NOMO-1 treated with DMSO at 0.1 percent for 48 hours (cell line): ENCODE measurements around the gene HADHA.

Experiments
- DNase-seq: peaks from one replicate; lab custom pipeline; 2025; ENCODE audit not compliant: unreplicated experiment; lab: John Stamatoyannopoulos, UW

HADHA gene

DNA sequence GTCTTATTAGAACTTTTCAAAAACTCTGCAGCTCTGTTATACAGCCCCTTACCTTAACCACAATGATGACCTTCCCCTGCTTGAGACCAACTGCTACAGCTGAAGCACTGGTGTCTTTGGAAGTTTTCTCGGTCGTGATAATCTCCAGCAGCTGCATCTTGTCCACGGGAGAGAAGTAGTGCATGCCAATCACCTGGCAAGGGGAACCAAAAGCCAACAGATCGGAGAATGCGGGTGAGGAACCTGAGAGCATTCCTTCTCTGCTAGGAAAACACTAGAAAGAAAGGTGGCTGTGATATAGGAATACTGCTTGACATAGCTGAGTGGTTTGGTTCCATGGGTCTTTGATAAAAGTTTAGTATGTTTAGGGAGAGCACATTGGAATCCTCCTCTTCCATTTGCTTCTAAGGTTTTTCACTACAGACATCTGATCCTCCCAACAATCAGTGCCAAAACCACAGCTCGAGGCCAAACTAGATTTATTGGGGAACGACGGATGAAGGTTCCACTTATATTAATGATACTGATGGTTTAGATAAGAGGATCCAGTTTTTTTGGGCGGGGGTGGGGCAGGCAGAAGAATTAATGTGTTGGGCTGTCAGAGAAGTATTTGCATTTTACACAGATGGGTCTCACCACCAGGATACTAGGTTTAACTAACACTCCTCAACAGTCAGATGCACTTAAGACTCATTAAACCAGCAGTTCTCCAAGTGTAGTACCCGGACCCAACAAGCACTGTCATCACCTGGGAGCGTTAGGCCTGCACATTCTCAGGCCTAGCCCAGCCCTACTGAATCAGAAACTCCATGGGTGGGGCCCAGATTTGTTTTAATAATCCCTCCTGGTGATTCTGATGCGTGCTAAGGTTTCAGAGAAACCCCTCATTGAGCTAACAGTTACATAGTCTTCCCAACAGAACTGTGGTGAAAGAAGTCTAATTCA lies 49.1 kb downstream of the HADHA start:
- no peak for DNase-seq

DNA sequence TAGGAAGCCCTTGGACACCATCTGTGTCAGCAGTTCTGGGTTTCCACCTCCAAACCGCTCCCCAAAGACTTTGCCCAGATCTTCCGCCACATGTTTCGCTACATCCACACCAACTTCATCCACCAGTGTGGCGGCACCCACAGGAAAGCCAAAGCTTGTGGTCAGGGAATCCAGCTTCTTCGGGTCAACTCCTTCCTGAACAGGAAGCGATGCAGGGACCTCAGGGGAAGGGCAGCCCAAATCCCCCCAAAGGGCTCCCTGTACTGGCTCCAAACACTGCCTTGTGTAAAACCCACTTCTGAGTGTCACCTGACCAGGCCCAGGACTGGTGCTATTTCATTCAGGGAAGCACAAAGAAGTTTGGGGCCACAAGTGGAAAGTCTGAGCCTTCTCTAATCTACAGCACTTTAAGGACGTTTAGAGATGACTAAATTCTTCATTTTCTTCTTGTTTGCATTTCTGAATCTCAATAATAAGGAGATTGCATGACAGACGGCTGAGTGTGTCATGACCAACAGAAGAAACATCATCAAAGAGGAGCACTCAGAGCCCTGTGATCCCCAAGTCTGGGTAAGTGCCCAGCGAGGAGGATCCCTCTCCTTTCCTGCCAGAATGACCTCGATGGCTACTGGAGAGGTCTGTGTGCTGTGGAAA lies 50.7 kb downstream of the HADHA start:
- DNase-seq: no peak

DNA sequence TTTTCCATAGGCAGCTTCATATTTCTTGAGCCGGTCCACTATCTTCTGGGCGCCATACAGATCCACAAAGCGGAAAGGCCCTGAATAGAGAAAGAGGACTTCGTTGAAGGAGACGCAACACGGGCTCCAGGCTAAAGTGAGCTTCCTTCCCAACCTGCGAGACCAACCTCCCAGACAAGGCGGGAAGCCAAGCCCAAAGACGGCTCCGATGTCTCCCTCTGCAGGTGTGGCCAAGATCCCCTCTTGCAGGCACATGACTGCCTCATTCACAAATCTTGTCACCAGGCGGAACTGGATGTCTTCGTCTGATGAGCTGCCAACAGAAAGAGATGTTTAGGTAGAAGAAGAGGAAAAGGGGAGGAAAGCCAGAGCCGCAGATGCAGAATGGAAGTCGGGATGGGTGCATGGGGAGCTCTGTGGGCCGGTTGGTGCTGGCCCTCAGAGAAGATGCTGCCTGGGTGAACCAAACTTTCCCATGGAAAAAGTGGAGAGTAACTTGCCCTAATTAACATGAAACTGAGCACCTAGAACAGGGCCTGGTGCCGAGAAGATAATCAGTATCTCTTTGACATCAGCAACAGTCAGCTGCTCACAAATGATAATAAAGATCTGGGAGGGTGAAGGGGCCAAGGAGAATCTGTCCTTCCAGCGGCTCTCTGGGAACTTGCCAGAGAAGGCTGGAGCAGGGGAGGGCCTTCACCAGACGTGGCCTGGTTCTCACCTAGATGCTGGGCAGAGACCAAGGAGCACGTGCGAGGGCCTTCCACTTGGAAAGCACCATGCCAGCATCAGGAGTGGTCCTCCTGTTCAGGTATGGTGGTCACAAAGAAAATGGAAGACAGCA lies 52.9 kb downstream of the HADHA start:
- no peak for DNase-seq

DNA sequence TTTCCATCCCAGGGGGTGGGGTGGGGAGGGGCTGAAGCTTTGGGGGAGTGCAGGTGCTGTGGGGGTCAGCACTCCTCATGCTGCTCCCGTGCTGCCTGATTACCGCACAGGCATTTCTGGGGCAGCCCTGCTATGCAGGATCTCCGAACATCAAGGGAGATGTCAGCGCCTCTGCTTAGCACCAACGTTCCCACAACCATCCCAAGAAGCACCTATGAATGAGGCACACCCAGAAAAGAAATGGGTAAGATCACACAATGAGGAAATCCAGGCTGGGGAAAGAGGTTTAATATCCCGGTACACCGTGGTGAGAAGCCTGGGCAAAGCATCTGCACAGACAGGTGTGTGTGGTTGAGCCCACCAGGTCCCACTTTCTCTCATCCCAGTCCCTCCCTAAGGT lies 54.1 kb downstream of the HADHA start:
- DNase-seq: no peak

DNA sequence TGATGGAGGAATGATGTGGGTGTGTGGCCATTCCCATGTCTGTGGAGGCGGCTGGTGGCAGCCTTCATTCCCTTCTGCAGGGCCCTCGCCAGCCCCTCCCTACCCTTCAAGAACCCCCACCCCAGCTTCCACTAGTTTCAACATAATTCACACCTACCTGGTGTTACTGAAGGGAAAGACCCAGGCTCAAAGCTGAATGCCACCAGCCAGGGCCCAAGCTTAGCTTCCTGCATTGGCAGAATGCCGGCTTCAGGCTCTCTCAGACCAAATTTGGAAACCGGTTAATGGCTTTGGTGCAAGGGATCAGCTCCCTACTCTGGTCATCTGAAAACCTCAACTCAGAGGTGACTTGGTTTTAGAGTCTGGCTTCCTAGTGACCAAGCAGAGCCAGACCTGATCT lies 54.7 kb downstream of the HADHA start:
- DNase-seq: no peak

DNA sequence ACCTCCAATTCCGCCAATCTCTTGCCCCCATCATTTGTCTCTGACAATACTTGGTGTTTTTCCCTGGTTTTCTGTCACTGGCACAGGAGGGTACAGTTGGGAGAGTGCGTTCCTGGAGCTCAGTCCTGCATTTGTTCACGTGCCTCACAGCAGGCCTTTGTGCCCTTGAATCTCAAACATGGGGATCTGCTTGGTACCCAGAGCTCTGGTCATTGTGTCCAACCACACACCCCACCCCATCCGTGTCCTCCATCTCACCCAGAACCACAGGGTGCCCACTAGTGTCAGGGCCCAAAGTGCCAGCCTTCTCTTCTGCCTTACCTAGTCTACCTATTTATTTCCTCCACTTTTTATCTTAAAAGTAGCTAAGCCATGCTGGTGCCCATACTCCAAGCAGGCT lies 55.3 kb downstream of the HADHA start:
- no peak for DNase-seq

DNA sequence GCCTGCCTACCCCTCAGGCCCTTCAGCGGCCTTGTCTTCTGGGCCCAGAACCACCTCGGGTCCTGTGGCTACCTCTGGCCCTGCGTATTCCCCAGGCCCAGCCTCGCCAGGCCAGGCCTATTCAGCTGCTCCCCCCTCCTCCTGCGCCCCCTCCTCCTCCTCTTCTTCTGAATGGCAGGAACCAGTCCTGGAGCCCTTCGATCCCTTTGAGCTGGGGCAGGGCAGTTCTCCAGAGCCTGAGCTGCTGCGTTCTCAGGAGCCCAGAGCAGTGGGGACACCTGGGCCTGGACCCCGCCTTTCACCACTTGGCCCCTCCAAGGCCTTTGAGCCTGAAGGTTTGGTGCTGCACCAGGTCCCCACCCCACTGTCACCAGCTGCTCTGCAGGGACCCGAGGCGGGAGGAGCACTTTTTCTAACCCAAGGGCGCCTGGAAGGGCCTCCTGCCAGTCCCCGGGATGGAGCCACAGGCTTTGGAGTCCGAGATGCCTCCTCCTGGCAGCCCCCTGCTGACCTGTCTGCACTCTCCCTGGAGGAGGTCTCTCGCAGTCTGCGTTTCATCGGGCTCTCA lies 56.8 kb downstream of the HADHA start:
- no peak for DNase-seq

DNA sequence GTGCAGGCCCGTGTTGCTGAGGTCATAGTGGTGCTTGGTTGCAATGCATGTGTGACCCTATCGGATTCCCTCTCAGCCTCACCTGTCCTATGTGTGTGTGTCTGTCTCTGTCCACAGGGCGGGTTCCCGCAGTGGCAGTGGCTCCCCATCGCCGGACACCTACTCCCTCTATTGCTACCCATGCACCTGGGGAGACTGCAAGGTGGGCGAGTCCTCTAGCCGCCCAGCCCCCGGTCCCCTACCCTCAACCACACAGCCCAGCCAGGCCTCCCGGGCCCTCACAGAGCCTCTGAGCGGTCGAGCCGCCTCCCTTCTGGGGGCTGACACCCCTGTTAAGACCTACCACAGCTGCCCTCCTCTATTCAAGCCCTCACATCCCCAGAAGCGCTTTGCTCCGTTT lies 57.3 kb downstream of the HADHA start:
- DNase-seq: no peak

DNA sequence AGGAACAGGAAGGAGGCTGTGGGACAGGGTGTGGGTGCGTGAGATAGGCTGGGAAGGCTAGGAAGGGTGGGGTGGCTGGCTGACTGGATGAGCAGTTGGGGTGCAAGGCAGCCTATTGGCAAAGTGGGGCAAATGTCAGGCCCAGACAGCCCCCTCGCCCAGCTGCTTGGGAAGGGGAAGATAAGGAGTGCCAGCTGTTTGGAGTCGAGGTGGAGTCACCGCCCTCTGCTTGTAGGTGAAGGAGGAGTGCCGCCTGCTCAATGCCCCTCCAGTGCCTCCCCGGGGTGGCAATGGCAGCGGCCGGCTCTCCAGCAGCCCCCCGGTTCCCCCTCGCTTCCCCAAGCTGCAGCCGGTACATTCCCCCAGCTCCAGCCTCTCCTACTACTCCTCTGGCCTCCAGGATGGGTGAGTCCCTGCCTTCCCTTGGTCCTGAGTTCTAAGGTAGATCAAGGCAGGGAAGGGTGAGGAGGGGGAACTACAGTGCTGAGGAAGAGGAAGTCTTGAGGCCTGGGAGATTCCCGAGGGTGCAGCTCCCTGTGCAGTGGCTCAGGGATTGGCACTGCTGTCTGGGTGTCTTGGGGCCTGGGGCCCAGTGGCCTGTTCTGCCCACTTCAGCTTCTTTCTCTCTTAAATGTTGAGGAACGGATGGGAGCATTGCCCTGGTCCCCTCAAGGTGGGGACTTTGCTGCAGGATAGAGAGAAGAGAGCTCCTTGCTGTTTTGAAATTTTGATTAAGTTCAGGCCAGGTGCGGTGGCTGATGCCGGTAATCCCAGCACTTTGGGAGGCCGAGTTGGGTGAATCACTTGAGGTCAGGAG lies 58.3 kb downstream of the HADHA start:
- DNase-seq: no peak

DNA sequence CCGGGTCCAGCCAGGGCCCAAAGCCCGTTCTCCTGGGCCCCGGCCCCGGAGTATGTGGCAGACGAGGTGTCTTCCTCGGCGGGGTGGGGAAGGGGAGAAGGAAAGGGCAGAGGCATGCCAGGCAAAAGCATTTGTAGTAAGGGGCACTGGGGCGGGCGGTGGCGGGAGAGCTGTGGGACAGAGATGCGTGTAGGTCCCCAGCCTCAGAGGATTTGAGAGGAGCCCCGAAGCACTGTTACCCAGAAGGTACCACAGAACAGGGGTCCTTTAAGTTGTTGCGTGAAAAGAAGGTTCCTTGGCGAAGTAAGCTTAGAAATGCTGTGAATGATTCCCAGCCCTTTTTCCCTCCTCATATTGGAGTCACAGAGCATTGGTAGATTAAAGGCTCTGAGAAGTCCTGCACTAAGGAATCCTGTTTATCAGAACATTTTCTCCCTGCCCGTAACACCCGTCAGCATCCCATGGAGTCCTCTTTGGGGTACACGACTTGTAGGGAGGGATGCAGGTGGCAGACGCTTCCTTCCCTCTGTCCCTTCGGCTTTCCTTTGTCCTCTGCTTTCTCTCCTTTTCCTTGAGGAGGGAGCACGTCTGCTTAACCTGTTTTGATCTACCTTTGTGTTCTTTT lies 59.0 kb downstream of the HADHA start:
- DNase-seq: no peak

DNA sequence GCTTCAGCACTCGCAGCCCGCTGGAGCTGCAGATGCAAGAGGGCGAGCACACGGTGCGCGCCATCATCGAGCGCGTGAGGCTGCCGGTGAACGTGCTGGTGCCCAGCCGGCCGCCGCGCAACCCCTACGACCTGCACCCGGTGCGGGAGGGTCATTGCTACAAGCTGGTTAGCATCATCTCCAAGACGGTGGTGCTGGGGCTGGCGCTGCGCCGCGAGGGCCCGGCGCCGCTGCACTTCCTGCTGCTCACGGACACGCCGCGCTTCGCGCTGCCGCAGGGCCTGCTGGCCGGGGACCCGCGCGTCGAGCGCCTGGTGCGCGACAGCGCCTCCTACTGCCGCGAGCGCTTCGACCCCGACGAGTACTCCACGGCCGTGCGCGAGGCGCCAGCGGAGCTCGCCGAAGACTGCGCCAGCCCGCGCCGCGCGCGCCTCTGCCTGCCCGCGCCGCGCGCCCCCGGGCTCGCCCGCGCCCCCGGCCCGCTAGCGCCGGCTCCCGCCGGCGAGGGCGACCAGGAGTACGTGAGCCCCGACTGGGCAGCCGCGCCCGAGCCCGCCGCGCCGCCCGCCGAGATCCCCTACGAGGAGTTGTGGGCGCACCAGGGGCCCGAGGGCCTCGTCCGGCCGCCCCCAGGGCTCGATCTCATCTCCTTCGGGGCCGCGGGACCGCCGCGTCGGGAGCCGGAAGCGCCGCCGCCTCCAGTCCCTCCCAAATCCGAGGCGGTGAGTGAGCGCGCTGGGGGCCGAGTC lies 59.7 kb downstream of the HADHA start:
- DNase-seq: peak; percentile 77

DNA sequence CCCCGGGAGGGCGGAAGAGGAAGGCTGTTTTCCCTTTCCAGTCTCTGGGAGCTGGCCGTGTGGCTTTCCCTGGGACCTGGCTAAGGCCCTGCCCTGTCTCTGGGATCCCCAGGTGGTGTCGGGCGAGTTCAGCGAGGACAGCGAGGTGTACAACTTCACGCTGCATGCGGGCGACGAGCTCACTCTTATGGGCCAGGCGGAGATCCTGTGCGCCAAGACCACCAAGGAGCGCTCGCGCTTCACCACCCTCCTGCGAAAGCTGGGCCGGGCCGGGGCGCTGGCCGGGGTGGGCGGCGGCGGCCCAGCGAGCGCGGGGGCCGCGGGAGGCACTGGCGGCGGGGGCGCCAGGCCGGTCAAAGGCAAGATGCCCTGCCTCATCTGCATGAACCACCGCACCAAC lies 60.3 kb downstream of the HADHA start:
- DNase-seq: no peak

DNA sequence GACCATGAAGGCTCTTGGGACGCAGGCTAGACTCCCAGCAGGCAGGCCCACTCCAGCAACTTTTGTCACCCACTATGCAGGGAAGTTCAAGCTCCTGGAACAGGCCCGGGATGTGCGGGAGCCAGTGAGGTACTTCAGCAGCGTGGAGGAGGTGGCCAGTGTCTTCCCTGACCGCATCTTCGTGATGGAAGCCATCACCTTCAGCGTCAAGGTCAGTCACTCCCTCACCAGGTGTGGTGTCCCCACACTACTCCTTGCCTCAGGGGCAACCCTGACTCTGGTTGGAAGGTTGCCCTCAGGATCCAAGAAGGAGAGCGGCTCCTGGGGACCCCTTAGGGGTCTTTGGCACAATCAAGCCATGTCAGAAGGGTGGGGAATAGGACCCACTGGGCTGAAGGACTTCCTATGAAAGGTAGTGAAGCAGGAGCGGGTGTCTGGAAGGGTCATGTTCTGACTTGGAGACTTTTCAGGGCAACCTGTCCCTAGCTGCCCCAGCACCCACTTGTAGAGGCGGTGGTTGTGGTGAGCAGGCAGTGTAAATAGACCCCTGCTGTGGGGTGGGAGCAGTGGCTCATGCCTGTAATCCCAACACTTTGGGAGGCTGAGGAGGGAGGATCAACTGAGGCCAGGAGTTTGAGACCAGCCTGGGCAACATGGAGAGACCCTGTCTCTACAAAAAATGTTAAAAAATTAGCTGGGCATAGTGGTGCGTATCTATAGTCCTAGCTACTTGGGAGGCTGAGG lies 61.4 kb downstream of the HADHA start:
- DNase-seq: no peak

DNA sequence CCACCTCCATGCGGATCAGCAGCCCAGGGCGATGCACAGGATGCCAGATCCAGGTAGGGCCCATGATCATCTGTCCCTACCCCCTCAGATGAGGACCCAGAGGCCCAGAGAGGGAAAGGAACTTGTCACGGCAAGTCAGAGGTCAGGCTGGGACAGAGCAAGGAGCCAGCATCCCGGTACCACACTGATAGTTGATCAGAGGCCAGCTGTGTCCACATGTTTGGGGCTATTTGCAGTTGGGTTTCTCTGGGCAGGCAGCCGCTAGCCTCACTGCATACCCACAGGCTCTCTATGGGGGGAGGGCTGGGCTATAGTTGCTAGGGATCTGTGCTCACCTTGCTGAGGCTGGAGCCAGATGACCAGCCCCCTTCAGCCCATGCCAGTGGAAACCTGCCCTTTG lies 62.0 kb downstream of the HADHA start:
- DNase-seq: no peak

DNA sequence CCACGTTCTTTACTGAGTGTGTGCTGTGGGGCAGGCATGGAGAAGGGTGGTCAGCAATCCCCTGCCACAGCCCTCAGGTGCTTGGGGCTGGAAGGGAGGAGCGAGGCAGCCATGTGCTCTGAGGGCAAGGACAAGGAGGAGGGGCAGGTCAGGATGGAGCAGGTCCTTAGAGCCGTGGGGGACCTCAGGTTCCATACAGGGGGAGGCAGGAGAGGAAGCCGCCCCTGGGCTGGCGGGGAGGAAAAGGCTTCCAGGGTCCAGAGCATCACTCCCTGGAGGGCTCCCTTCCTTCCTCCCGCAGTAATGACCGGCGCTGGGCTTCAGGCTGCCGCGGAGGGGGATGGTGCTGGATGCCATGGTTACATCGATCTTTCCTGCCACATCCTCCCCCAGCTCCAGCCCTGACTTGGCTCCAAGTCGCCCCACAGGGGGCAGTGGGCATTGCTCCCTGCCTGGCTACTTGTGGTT lies 65.0 kb downstream of the HADHA start:
- DNase-seq: no peak

DNA sequence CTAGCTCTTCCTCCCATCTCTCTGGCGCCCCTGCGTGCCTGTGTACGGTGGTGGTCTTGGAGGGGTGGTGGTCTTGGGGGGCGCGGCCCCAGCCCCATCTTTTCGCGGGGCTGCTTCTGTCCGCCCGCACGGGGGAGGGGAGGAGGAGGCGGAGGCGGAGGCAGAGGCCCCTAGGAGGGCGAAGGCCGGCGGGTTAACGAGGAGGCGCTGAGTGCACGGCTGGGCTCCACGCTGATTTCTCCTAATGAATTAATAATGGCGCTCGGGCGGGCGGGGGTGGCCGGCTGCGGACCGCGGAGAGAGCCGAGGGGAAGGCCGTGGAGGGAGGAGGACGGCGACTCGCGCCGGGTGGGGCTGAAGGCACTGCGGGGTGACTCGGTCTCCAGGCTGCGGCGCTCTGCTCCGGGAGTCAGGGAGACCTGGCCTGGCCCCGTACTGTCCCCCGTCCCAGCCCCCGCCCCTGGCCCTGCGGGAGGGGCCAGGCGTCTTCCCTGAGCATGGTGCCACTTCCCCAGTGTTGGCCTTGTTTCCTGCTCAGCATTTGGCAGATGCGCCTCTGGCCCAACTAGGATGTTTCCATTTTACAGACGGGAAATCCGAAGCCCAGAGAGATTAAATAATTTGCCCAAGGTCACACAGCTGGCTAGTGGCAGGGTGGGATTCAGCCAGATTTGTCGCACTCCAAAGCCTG lies 65.5 kb downstream of the HADHA start:
- DNase-seq: no peak

DNA sequence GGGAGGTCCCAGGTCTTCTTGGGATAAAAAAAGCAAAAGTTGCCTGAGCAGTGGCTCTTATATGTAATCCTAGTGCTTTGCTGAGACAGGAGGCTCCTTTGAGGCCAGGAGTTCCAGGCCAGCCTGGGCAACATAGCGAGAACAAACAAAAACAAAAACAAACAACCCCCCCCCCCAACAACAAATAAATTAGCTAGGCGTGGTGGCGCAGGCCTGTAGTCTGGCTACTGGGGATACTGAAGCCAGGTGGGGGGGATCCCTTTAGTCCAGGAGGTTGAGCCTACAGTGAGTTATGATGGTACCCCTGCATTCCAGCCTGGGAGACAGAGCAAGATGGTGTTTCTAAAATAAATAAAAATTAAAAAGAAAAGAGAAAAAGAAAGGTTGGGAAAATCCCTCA lies 66.2 kb downstream of the HADHA start:
- DNase-seq: no peak

DNA sequence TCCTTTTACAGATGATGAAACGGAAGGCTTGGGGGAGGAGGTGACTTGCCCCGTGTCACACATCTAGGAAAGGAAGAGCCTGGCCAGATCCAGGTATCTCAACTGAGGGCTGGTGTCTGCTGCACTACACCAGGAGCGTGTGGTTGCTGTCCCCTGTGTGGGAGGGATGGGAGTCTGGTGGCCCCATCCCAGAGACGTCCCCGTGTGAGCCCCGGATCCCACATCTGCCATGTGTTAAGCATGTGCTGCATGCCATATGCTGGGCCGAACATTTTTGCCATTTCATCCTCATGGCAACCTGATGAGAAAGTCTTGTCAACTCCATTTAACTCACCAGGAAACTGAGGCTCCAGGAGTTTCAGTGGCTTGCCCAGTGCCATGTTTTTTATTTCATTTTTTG lies 67.3 kb downstream of the HADHA start:
- DNase-seq: no peak
